Body of pancreas (tissue), 4 donors: ENCODE measurements around the gene DAPK1.

Source experiments
- CTCF ChIP-seq, 7 experiments: fragments of 450-650 bp in 4 of 7; fragments of 200-600 bp in 3 of 7; sonication (generic) in 3 of 7; IDR thresholded peaks; one replicate each; pipeline ENCODE4 v1.5.1; 2016 to 2019; ENCODE audit warnings: antibody characterized with exemption in 7 of 7
- POLR2A ChIP-seq, 3 donors: fragments of 450-650 bp; IDR thresholded peaks; one replicate each; pipeline ENCODE4 v1.6.1; 2016; ENCODE audit warnings: antibody characterized with exemption in 3 of 3, mild to moderate bottlenecking in 2 of 3

GRCh38 chr9:87540444-87541105, 42.9 kb downstream of the DAPK1 start:
- TF ChIP-seq CTCF (IDR thresholded peaks at IDR 0.05) (no peak), POLR2A (IDR thresholded peaks at IDR 0.05) (no peak)
